ENCODE measurements around the gene CTIF. TPM values are rescaled to one million over a fixed set of nuclear protein-coding genes. Genes with fewer than 3 reads are reported as not detected.

The CTIF gene
- total RNA-seq, 6 donors from 2014 or later, result 32.1 to 62.4 (median 47.8) TPM

DNA sequence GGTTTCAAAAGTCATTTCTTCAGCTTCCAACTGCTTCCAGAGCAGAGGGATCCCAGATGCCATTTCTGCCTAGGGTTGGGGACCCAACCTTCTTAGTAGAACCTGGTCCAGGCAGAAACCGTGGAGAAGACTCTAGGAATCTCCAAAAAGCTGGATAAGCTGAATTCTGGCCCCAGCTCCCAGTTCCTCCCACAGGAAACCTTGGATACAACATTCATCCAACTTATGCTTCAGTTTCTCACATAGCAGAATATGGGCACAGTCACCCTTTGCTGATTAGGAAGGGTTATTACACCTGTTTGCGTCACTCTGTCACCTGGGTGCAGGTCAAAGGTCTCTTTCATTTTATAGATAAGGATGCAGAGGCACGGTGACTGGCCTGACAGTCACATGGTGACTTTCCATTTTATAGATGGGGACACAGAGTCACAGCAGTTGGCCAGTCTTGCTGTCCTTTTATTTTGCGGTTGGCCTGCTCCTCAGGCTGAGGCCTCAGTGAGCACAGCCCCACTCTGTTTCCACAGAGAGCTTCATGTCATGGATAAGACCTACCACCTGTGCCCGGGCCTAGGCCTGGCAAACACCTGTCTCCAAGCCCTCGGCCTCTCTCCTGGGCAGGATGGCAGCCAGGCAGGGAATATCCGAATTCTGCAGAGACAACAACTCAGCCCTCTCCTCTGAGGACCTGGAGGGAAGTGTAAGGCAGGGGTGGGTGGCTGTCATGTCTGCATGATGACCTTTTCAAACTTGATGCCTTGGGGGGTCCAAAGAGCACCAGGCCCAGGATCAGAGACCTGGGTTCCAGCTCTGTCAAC, 263.1 kb downstream of the CTIF start:
- no peak for ATAC-seq (ENCODE audit: low FRiP score in 2 of 2)
- no peak for DNase-seq
- Histone ChIP-seq H3K9me3 (no peaks in the 10 kb centered on the region), H3K4me1 (peaks cover 4 to 14% (median 10%) of the 10 kb centered on the region in 4 donors), H3K27ac (peak overlapping the region in 1 of 4 donors; percentile 27), H3K36me3 (peaks cover 0 to 4% (median 2%) of the 10 kb centered on the region in 4 donors), H3K27me3 (no peaks in the 10 kb centered on the region), H3K4me3 (no peak overlapping the region)
- 94 to 98% methylated on average over 5 to 7 of the region's 7 CpGs for WGBS, 2 donors
- TF ChIP-seq, protein P1, sequence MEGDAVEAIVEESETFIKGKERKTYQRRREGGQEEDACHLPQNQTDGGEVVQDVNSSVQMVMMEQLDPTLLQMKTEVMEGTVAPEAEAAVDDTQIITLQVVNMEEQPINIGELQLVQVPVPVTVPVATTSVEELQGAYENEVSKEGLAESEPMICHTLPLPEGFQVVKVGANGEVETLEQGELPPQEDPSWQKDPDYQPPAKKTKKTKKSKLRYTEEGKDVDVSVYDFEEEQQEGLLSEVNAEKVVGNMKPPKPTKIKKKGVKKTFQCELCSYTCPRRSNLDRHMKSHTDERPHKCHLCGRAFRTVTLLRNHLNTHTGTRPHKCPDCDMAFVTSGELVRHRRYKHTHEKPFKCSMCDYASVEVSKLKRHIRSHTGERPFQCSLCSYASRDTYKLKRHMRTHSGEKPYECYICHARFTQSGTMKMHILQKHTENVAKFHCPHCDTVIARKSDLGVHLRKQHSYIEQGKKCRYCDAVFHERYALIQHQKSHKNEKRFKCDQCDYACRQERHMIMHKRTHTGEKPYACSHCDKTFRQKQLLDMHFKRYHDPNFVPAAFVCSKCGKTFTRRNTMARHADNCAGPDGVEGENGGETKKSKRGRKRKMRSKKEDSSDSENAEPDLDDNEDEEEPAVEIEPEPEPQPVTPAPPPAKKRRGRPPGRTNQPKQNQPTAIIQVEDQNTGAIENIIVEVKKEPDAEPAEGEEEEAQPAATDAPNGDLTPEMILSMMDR (IDR thresholded peaks at IDR 0.05), result no peak
- TF ChIP-seq POLR2AphosphoS5 (IDR thresholded peaks at IDR 0.05), result no peak

- DNase-seq (peak in 1 of 2 donors; percentile 15), ATAC-seq (ENCODE audit: low FRiP score in 2 of 2) (no peak)
- TF ChIP-seq, protein P1 (IDR thresholded peaks at IDR 0.05), result no peak
- TF ChIP-seq POLR2A (IDR thresholded peaks at IDR 0.05), result no peak
- TF ChIP-seq POLR2AphosphoS5 (IDR thresholded peaks at IDR 0.05), result no peak
- no peak for TF ChIP-seq EP300 (IDR thresholded peaks at IDR 0.05)
- H3K36me3 ChIP-seq, result peaks cover 0 to 4% (median 2%) of the 10 kb centered on the region in 4 donors
- peak overlapping the region in 1 of 4 donors; percentile 27 for H3K27ac ChIP-seq
- H3K27me3 ChIP-seq, result no peaks in the 10 kb centered on the region
- no peaks in the 10 kb centered on the region for H3K9me3 ChIP-seq
- peaks cover 7 to 18% (median 14%) of the 10 kb centered on the region in 4 donors for H3K4me1 ChIP-seq
- no peak overlapping the region for H3K4me3 ChIP-seq
- WGBS, 2 donors, result 93 to 94% methylated on average over 10 to 11 of the region's 11 CpGs
Measured at GRCh38 chr18:48802543-48803290, 263.9 kb downstream of the CTIF start.

DNA sequence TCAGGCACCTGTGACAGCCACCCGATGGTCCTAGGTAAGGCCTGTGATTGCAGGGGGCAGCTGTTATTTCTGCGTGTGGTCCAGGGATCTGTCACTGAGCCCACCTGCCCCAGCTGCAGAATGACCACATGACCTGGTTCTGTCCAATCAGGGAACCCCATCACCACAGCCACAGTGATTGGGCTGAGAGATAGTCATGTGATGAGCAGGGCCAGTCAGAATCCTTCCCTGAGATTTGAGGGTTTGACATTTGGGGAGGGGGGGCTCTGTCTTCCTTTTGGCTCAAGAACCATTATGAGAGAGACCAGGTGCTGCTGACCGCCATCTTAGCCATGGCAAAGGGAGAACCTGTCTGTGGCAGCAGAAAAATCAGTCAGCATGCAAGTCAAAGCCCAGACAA, 264.7 kb downstream of the CTIF start:
- 100% methylated on average over 1 to 3 of the region's 3 CpGs for WGBS, 2 donors
- DNase-seq, result peak in 1 of 2 donors; percentile 15
- Histone ChIP-seq H3K4me3 (no peak overlapping the region), H3K4me1 (peaks cover 7 to 18% (median 14%) of the 10 kb centered on the region in 4 donors), H3K9me3 (no peaks in the 10 kb centered on the region), H3K27me3 (no peaks in the 10 kb centered on the region), H3K36me3 (peaks cover 0 to 4% (median 2%) of the 10 kb centered on the region in 4 donors), H3K27ac (no peak overlapping the region)
- no peak for ATAC-seq (ENCODE audit: low FRiP score in 2 of 2)
- TF ChIP-seq POLR2A (IDR thresholded peaks at IDR 0.05), result no peak
- no peak for TF ChIP-seq POLR2AphosphoS5 (IDR thresholded peaks at IDR 0.05)
- TF ChIP-seq EP300 (IDR thresholded peaks at IDR 0.05), result no peak
- TF ChIP-seq, protein P1 (IDR thresholded peaks at IDR 0.05), result no peak

- WGBS, 2 donors, result 87 to 97% methylated on average over 3 to 11 of the region's 11 CpGs
- Histone ChIP-seq H3K27ac (no peak overlapping the region), H3K9me3 (no peaks in the 10 kb centered on the region), H3K27me3 (no peaks in the 10 kb centered on the region), H3K36me3 (peaks cover 0 to 4% (median 2%) of the 10 kb centered on the region in 4 donors), H3K4me1 (peaks cover 7 to 18% (median 14%) of the 10 kb centered on the region in 4 donors), H3K4me3 (no peak overlapping the region)
- no peak for ATAC-seq (ENCODE audit: low FRiP score in 2 of 2)
- DNase-seq, result peak; percentile 14 to 65
- TF ChIP-seq POLR2AphosphoS5 (IDR thresholded peaks at IDR 0.05) (no peak), EP300 (IDR thresholded peaks at IDR 0.05) (no peak), POLR2A (IDR thresholded peaks at IDR 0.05) (no peak)
- TF ChIP-seq, protein P1 (IDR thresholded peaks at IDR 0.05), result no peak
Measured at GRCh38 chr18:48803951-48804855, 265.4 kb downstream of the CTIF start.
